Esophagus squamous epithelium (tissue), 5 donors: ENCODE data around the gene CIAO2B. TPM values are rescaled to one million over a fixed set of nuclear protein-coding genes. Genes with fewer than 3 reads are reported as not detected.
"Not testable (repeated sequence)": the region's sequence is repeated elsewhere in the genome, so short reads cannot be mapped to it uniquely, and the experiment has no call there.

Source experiments
- DNase-seq: peaks from one replicate; lab custom pipeline; 2025; lab: John Stamatoyannopoulos, UW
- H3K27ac ChIP-seq, 4 donors: fragments of 200-600 bp; sonication (generic); one replicate each; pipeline ENCODE4 v1.5.1; 2016 to 2019; ENCODE audit warnings: mild to moderate bottlenecking in 1 of 4
- H3K27me3 ChIP-seq, 4 donors: fragments of 200-600 bp; sonication (generic); 1 replicate in 3 of 4; 2 replicates in 1 of 4; pipeline versions ENCODE4 v1.5.1 to v1.6.0; 2017 to 2021; ENCODE audit warnings: antibody characterized with exemption in 1 of 4
- H3K36me3 ChIP-seq, 3 donors: fragments of 200-600 bp; sonication (generic); one replicate each; pipeline ENCODE4 v1.5.1; 2016 to 2019
- H3K4me1 ChIP-seq, 3 donors: fragments of 200-600 bp; sonication (generic); one replicate each; pipeline ENCODE4 v1.5.1; 2017 to 2019
- H3K4me3 ChIP-seq, 4 donors: fragments of 200-600 bp; sonication (generic); 1 replicate in 3 of 4; 2 replicates in 1 of 4; pipeline ENCODE4 v1.5.1; 2016 to 2019; ENCODE audit warnings: mild to moderate bottlenecking in 2 of 4, moderate library complexity in 1 of 4
- H3K9me3 ChIP-seq, 3 donors: fragments of 200-600 bp; sonication (generic); one replicate each; pipeline ENCODE4 v1.5.1; 2016 to 2019
- POLR2A ChIP-seq, 4 donors: fragments of 450-650 bp; IDR thresholded peaks; one replicate each; pipeline ENCODE4 v1.6.1; 2017; ENCODE audit warnings: antibody characterized with exemption in 4 of 4, mild to moderate bottlenecking in 4 of 4, moderate library complexity in 3 of 4
- WGBS, 2 donors: methylation state at CpG; one replicate each; pipeline ENCODE4 v1.1.5; 2018; 5-methylcytosine and 5-hydroxymethylcytosine counted together
- intact Hi-C: fragments of 100-400 bp; cut with DNase I; formaldehyde crosslinking; loops from one replicate; pipeline ENCODE4 v1.15.0; 2022
- total RNA-seq, 4 donors: library from RNA; depleted of rRNA; stranded (reverse); fragments of >200 nt; gene quantifications; one replicate each; pipeline ENCODE4 v1.1.0, GENCODE V29; 2016
- TF ChIP-seq, protein P1 (sequence below), 6 experiments: fragments of 450-650 bp in 4 of 6; fragments of 200-600 bp in 2 of 6; sonication (generic) in 2 of 6; IDR thresholded peaks; one replicate each; pipeline ENCODE4 v1.5.1; 2016 to 2019; ENCODE audit warnings: antibody characterized with exemption in 6 of 6, mild to moderate bottlenecking in 4 of 6, moderate library complexity in 4 of 6
- donor health status: DM: yes; HTN: yes; CAD: no.

Gene CIAO2B
- total RNA-seq, 4 donors from 2014 or later, result 112 to 153 (median 126) TPM

DNA sequence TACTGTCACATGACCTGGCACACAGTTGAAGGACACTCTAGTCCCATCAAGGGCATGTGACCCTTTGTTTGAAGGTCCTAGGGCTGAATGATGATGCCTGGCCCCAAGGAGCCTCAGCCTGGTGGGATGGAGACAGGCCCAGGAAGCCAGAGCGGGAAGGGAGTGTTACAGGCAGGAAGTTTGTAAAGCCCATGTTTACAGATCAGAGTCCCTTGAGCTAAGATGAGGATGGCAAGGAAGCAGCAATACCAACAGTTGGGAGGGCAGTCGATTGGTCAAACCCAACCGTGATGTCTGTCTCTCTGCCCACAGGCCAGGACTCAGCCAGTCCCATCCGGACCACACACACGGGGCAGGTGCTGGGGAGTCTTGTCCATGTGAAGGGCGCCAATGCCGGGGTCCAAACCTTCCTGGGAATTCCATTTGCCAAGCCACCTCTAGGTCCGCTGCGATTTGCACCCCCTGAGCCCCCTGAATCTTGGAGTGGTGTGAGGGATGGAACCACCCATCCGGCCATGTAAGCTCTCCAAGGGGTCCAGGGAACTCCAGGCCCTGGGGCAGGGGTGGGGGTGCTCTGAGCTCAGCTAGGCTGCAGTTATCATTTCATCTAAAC, 3.6 kb upstream of the CIAO2B start:
- Histone ChIP-seq H3K27ac (no peak overlapping the region), H3K4me3 (no peak overlapping the region), H3K36me3 (peaks cover 28 to 60% (median 51%) of the 10 kb centered on the region in 3 donors), H3K27me3 (no peaks in the 10 kb centered on the region), H3K4me1 (peaks cover 29 to 51% (median 31%) of the 10 kb centered on the region in 3 donors), H3K9me3 (no peaks in the 10 kb centered on the region)
- intact Hi-C loops, result no loop called here
- no peak for DNase-seq
- WGBS, 2 donors, result 89 to 92% methylated on average over 3 to 9 of the region's 10 CpGs
- TF ChIP-seq, protein P1, sequence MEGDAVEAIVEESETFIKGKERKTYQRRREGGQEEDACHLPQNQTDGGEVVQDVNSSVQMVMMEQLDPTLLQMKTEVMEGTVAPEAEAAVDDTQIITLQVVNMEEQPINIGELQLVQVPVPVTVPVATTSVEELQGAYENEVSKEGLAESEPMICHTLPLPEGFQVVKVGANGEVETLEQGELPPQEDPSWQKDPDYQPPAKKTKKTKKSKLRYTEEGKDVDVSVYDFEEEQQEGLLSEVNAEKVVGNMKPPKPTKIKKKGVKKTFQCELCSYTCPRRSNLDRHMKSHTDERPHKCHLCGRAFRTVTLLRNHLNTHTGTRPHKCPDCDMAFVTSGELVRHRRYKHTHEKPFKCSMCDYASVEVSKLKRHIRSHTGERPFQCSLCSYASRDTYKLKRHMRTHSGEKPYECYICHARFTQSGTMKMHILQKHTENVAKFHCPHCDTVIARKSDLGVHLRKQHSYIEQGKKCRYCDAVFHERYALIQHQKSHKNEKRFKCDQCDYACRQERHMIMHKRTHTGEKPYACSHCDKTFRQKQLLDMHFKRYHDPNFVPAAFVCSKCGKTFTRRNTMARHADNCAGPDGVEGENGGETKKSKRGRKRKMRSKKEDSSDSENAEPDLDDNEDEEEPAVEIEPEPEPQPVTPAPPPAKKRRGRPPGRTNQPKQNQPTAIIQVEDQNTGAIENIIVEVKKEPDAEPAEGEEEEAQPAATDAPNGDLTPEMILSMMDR (IDR thresholded peaks at IDR 0.05), result no peak
- TF ChIP-seq POLR2A (IDR thresholded peaks at IDR 0.05), result no peak

DNA sequence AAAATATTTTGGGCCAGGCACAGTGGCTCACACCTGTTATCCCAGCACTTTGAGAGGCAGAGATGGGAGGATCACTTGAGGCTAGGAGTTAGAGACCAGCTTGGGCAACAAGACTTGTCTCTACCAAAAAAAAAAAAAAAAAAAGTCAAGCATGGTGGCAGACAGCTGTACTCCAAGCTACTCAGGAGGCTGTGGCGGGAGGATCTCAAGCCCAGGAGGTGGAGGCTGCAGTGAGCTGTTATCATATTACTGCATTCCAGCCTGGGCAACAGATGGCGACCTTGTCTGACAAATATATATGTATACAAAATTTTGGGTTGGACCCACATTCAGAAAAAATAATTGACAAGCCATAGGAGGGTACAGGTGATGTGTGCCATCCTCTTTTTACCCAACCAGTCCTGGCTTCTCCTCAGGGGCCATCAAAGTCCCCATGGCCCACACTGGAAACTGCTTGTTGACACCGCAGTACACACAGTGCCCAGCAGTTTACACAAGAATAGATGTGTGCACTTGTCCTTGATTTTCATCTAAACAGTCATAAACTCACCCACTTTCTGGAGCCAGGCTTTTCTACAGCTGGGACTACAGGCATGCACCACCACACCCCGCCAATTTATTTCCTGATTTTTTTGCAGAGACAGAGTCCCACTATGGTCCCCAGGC, 2.8 kb upstream of the CIAO2B start:
- Histone ChIP-seq H3K9me3 (no peaks in the 10 kb centered on the region), H3K36me3 (peaks cover 21 to 60% (median 43%) of the 10 kb centered on the region in 3 donors), H3K4me1 (peaks cover 32 to 59% (median 36%) of the 10 kb centered on the region in 3 donors), H3K27me3 (no peaks in the 10 kb centered on the region), H3K4me3 (peak overlapping the region in 3 of 4 donors; percentile 89 to 100 (median 96)), H3K27ac (peak overlapping the region in 3 of 4 donors; percentile 97 to 100 (median 98))
- TF ChIP-seq POLR2A (IDR thresholded peaks at IDR 0.05), result no peak
- TF ChIP-seq, protein P1 (IDR thresholded peaks at IDR 0.05), result peak in 2 of 6 experiments; percentile 8 to 19
- intact Hi-C loops, result no loop called here
- DNase-seq, result no peak
- WGBS, 2 donors, result 90 to 93% methylated on average over 4 of the region's 4 CpGs

DNA sequence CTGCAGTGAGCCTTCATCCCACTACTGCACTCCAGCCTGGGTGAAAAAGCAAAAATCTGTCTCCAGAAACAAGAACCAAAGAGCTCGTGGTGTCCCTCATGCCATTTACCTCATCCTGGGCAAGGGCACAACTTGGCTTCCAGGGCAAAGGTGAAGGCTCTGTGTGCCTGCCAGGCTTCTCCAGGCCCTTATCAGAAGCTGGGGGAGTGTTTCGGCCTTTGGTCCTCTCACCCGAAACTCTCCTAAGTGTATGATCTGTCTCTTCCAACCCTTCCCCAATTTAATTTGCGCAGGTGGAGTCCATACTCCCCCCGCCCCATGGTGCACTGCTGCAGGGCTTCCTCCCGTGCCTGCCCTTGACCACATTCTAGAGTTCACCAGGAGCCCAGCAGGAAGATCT, 2.3 kb upstream of the CIAO2B start:
- Histone ChIP-seq H3K9me3 (no peaks in the 10 kb centered on the region), H3K36me3 (peaks cover 17 to 60% (median 38%) of the 10 kb centered on the region in 3 donors), H3K27me3 (no peaks in the 10 kb centered on the region), H3K27ac (peak overlapping the region in 3 of 4 donors; percentile 97 to 100 (median 98)), H3K4me1 (peaks cover 32 to 64% (median 36%) of the 10 kb centered on the region in 3 donors), H3K4me3 (peak overlapping the region; percentile 78 to 100 (median 92))
- TF ChIP-seq POLR2A (IDR thresholded peaks at IDR 0.05), result no peak
- TF ChIP-seq, protein P1 (IDR thresholded peaks at IDR 0.05), result no peak
- intact Hi-C loops, result no loop called here
- 78 to 81% methylated on average over 5 to 6 of the region's 6 CpGs for WGBS, 2 donors
- DNase-seq, result no peak

DNA sequence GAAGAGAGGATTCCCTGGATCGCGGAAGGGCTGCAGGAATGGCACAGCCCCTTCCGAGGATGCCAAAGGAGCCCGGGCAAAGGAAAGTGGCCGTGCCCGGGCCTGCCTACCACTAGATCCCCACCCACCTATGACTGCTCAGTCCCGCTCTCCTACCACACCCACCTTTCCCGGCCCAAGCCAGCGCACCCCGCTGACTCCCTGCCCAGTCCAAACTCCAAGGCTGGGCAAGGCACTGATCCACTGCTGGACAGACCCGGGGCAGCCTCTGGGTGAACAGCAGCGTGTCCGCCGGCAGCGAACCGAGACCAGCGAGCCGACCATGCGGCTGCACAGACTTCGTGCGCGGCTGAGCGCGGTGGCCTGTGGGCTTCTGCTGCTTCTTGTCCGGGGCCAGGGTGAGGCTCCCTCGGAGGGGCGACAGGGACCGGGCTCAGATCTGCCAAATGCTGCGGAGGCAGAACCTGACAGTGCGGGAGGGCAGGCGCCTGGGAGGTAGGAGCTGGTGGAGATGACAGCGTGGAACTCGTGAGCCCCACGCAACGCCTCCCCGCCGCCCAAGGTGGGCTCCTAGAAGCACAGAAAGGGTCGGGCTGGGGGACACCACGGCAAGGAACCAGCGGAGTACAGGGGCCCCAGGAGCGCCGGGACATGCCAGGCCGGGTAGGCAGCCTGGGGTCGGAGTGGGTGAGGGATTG, 1.3 kb upstream of the CIAO2B start, which contains the start of gene CES2:
TSS of gene CES2 (plus strand) at position 203 of the 698 bp plus-strand sequence. CDS start at position 323, 120 bp downstream.
- Histone ChIP-seq H3K9me3 (no peaks in the 10 kb centered on the region), H3K4me1 (peaks cover 32 to 73% (median 36%) of the 10 kb centered on the region in 3 donors), H3K36me3 (peaks cover 7 to 54% (median 28%) of the 10 kb centered on the region in 3 donors), H3K27ac (peak within 1 kb of the TSS; percentile 97 to 100 (median 98)), H3K4me3 (peak within 1 kb of the TSS; percentile 78 to 100 (median 92)), H3K27me3 (no peaks in the 10 kb centered on the region)
- 40% methylated on average over 4 of the region's 44 CpGs; no CpG with 5 or more reads in 1 of the 2 donors for WGBS, 2 donors
- no peak for DNase-seq
- TF ChIP-seq, protein P1 (IDR thresholded peaks at IDR 0.05), result no peak
- TF ChIP-seq POLR2A (IDR thresholded peaks at IDR 0.05), result peak in 3 of 4 donors; percentile 43 to 65 (median 55)
- intact Hi-C loops, result no loop called here

DNA sequence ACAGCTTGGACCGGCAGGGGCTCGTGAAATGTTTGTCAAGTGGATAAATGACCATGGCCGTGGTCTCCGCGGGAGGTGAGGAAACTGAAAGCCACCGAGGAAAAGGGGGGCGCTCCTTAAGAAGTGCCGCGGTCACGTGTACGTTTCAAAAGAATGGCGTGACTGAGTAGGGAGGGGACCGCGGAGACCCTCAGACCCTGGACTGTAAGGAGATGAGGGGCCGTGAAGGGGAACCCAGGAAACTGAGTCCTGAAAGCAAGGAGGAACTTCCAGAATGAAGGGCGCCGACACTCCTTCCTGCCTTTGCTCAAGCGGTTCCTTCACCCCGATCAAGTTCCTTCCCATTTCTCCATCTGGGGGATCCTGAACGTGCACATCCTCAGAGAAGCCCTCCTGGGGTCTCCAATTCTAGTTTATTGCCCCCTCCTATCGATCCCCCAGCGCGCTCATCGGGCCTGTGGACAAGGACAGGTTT, 674 bp upstream of the CIAO2B start:
- Histone ChIP-seq H3K4me1 (peaks cover 32 to 79% (median 36%) of the 10 kb centered on the region in 3 donors), H3K4me3 (peak overlapping the region; percentile 78 to 100 (median 92)), H3K36me3 (peaks cover under 1 to 48% (median 22%) of the 10 kb centered on the region in 3 donors), H3K27ac (peak overlapping the region; percentile 97 to 100 (median 98))
- H3K9me3 ChIP-seq, DNase-seq, H3K27me3 ChIP-seq: not testable (repeated sequence)
- intact Hi-C loops, result loop anchor here (5.0 kb wide), 1 partner anchor 38 kb away; no protein-coding TSS in a partner anchor
- WGBS, 2 donors, result 0% methylated on average over 9 to 19 of the region's 24 CpGs
